Stimulated activated CD8-positive, alpha-beta memory T cell treated with anti-CD3 and anti-CD28 coated beads, Interleukin-4, amount 100 ng/mL, for 24 hours (primary cell): ENCODE results near the gene EIF4E.
"Not testable (repeated sequence)": the region's sequence is repeated elsewhere in the genome, so short reads cannot be mapped to it uniquely, and the experiment has no call there.

Experiments used
- DNase-seq: peaks from one replicate; pipeline ENCODE4 v3.0.0-alpha.2; 2020; ENCODE audit warnings: low read depth

Gene EIF4E

DNA sequence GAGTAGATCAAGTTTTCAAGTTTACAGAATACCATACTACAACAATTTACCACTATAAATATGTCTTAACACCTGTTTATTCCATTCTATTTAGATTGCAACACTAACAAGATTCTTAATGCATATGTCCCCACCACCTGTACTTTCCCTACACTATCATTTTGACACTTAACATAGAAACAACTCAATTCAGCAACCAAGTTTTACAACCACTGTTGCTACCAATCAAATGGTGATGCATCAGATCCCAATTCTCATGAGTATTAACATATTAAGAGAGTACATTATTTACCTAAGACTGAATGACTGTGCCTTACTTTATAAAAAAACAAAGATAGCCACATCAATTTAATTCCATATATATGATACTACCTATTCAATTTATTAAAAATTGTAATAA lies 49.4 kb downstream of the EIF4E start:
- no peak for DNase-seq

DNA sequence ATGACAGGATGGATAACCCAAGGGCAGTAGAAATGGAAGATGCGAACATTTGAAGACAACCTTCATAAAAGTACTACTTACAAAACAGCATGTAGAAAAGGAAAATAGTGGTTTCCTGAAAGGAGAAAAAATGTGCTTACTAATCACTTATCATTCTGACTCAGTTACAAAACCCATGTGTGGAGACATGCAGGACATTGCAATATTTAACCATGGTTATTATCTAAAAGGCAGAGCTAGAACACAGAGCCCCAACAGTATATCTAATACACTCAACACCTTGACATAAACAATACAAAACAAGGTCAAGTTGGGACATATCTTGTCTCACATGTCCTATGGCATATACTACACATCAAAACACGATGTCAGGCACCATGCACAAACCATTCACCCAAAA lies 55.9 kb downstream of the EIF4E start:
- no peak for DNase-seq

DNA sequence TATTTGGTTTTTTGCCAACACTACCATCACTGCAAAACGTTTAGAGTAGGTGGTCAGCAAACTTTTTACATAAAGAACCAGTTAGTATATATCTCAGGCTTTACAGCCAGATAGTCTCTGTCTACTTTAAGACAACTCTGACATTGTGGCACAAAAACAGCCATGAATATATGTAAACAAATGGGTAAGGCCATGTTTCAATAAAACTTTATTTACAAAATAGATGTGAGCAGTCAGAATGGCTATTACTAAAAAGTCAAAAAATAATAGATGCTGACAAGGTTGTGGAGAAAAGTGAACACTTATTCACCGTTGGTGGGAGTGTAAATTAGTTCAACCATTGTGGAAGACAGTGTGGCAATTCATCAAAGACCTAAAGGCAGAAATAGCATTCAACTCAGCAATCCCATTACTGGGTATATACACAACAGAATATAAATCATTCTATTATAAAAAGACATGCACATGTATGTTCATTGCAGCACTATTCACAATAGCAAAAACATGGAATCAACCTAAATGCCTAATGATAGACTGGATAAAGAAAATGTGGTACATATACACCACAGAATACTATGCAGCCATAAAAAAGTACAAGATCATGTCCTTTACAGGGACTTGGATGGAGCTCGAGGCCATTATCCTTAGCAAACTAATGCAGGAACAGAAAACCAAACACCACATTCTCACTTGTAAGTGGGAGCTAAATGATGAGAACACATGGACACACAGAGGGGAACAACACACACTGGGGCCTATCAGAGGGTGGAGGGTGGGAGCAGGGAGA lies 56.6 kb downstream of the EIF4E start:
- not testable (repeated sequence) for DNase-seq

DNA sequence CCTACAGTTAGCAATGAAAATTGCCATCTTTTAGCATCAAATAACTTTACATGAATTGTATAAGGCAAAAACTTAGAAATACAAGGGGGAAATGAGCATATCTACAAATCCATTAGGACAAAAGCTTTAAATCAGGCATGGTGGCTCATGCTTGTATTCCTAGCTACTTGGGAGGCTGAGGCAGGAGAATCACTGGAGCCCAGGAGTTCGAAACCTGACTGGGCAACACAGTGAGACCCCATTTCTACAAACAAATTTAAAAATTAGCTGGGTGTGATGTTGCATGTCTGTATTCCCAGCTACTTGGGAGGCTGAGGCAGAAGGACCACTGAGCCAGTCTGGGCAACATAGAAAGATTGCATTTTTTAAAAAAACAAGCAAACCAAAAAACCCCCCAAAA lies 61.3 kb downstream of the EIF4E start:
- no peak for DNase-seq

DNA sequence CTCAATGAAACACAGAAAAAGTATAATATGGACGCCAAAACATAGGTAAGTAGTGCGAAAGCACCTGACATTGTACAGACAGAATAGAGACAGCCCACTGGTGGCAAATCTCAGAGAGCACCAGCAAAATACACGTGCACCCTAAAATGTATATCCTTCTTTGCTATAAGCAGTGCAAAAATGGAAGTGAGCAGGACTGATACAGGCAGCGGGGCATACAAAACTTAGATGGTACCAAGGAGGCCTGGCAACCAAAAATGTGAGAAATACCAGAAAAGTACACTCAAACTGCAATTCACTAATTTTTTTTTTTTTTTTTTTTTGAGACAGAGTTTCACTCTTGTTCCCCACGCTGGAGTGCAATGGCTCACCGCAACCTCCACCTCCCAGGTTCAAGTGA lies 63.9 kb downstream of the EIF4E start:
- DNase-seq, result no peak

DNA sequence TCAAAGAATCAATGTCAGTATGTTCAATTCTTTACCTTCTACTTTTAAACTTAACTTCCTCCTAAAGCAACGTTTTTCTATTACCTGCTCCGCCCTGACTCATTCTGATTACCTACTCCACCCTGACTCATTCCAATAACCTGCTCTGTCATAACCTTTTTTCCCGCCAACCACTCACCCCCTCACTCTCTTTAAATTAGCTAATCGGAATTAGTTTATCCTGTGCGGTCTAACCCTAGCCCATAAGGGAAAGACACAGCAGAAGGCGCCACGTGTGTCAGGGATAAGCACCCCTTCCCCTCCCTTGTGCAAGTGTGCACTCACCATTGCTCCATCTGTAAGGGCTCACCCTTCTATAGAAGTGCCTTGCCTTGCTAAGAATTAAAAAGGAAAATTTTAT lies 64.4 kb downstream of the EIF4E start:
- DNase-seq, result no peak

DNA sequence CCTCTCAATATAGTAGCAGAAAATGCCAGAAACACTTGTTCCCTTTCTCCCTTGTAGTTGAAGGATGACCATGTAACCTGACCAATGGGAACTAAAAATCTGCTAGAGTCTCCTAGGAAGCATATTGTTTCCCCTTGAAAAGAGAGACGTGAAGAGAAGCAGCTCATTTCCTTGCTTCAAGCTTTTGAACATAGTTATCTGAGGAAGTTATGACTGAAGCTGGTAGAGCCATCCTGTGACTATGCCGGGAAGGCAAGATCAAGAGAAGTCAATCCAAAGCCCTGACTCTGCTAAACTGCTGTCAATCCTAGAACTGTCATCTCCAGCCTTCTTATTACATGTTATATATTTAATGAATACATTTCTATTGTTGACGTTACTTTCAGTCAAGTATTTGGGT lies 66.6 kb downstream of the EIF4E start:
- no peak for DNase-seq

DNA sequence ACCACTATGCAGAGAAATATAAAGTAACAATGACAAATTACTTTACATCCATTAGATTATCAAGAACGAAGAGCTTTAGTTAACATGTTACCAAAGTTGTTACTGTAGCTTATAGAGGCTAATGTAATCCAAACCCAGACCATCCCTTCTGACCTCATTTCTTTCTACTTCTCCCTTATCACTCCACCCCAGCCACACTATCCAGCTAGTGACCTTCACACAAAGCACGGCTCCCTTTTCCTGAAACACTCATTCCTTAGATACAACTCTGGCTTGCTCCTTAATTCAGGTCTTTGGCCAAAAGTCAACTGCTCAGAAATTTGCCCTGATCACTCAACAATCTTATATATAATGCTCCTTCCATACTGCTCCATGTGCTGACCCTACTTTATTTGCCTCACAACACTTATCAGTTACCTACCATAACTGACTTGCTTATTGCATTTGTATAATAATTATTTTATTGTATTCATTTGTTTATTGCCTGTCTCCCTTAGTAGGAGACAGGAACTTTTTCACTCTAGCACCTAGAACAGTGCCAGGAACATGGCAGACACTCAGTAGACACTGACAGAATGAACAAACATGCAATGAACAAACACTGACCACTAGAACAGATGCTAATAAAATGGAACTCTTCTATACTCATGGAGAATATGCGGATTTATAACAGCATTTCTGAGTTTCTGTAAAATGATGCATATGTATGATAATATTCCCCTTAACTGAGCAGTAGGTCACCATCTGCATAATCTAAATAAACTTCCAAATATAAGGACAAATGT lies 67.6 kb downstream of the EIF4E start:
- DNase-seq, result no peak

DNA sequence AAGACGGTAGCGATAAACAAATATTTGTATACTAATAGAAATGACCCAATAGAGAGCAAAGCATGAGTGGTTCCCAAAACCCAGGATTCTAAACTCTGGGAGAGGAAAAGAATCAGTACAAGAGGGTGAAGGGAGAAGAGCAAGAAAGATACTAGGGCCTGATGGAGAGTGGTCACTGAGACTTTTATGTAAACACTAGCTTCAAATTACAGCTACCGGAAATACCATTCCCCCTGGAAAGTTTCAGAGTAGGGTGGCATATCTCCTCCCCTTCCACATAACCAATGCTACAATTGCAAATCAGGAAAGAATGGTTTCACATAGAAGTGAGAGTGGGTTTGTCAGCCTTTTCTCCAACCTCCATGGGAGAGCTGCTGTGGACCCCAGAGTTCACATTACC lies 77.1 kb downstream of the EIF4E start:
- no peak for DNase-seq

DNA sequence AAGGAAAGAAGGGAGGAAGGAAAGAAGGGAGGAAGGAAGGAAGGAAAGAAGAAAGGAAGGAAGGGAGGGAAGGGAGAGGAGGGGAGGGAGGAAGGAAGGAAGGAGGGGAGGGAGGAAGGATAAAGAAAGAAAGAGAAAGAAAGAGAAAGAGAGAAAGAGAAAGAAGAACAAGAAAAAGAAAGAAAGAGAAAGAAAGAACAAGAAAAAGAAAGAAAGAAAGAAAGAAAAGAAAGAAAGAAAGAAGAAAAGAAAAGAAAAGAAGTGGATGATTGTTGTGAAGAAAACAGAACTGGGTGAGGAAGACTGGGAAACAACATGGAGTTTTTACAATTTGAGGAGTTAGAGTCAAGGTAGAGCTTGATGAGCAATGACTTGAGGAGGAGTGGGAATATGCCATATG lies 78.0 kb downstream of the EIF4E start:
- DNase-seq, result no peak

DNA sequence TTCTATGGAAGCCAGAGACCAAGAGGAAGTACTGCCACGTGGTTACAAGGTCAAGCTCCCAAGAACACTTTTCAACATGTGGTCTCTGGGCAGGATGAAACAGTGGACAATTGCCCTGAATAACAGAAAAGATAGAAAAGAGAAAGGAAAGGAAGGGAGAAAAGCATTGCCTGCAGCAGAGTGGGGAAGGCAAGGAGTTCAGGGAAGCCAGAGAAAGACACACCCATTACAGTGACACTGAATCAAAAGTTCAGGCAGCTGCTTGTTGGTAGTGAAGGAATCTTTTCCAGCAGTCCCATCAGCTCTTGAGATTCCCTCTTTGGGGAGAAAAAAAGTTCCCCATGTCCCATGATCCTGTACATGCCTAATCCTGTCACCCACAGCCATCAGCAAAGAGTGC lies 80.5 kb downstream of the EIF4E start:
- no peak for DNase-seq

DNA sequence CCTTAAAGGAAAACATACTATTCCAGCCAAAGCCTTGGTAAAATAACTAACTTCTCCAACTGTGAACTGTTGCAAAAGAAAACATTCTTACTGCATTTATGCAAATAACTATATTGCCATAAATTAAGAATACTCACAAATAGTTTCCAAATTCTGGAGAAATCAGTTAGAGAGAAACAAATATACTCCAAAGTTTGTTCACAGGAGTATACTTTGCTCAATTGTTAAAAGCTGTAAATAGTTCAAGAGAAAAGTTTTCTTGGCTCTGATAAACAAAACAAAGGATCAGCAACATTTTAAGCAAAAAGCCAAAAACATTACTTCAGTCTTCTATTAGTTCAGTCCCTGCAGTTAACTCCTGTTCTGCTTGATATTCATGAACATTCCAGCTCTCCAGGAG lies 83.0 kb downstream of the EIF4E start:
- no peak for DNase-seq

DNA sequence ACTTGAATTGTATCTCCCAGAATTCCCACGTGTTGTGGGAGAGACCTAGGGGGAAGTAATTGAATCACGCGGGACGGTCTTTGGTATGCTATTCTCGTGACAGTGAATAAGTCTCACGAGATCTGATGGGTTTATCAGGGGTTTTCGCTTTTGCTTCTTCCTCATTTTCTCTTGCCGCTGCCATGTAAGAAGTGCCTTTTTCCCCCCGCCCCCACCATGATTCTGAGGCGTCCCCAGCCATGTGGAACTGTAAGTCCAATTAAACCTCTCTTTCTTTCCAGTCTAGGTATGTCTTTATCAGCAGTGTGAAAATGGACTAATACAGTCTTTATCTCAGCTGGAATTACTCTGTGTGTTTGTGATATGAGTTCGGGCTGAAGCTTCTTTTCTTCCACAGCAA lies 86.0 kb downstream of the EIF4E start:
- DNase-seq, result not testable (repeated sequence)

DNA sequence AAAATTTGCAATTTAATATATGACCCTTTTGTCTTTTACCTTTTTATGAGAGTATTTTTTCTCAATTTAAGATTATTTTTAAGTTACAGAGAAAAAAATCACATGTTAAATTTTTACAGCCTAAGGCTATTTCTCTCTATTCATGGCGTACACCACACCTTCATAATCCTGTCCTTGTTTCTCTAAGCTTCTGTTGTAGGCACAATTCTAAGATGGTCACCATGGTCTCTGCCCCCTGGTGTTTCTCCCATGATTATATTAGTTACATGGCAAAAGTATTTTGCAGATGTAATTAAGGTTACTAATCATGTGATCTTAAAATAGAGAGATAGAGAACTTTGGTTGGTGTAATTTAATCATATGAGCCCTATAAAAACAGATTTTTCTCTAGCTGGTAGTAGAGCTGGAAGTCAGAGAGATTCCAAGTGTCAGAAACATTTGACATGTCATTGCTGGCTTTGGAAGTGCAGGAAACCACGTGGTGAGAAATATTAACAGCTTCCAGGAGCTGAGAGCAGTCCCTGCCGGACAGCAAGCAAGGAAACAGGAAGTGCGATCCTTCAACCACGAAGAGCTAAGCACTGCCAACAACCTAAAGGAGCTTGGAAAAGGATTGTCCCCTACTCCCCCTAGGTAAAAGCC lies 89.8 kb downstream of the EIF4E start:
- no peak for DNase-seq

DNA sequence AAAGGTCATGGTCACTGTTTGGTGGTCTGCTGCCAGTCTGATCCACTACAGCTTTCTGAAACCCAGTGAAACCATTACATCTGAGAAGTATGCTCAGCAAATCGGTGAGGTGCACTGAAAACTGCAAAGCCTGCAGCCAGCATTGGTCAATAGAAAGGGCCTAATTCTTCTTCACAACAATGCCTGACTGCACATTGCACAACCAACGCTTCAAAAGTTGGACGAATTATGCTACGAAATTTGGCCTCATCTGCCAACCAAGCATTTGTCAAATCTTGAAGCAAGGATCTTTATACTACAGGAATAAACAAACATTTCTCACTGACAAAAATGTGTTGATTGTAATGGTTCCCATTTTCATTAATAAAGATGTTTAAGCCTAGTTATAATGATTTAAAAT lies 90.4 kb downstream of the EIF4E start:
- no peak for DNase-seq

DNA sequence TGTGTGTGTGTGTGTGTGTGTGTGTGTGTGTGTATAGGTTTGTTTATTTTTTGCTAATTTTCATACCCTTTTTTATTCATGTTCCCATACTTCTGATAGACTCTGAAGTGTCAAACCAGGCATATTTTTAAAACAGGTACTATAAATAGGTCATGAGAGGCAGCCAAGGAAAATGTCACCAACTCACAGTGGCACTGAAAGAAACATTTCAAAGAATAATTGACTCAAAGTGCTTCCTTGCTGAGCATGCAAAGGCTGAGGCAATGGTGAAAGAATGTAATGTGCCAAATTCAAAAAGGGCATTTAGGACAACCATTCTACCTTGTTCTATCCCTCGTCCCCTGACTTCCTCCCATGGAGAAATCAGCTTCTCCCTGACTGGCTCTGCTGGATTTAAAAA lies 95.5 kb downstream of the EIF4E start:
- DNase-seq, result no peak

DNA sequence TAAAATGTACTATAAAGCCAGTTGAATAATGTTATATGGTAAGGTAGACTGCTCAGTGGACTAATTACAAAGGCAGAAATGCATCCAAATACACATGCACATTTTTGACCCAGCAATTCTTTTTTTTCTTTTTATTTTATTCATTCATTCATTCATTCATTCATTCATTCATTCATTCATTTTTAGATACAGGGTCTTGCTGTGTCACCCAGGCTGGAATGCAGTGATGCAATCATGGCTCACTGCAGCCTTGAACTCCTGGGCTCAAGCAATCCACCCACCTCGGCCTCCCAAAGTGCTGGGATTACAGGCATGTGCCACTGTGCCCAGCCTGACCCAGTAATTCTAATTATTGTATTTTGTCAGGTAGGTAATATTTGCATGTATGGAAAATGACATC lies 97.9 kb downstream of the EIF4E start:
- not testable (repeated sequence) for DNase-seq
